C1 segment of cervical spinal cord (tissue), 14 donors: Measurements from ENCODE around the gene GALNT10.

Experiments used
- DNase-seq, 14 donors: peaks; one replicate each; lab custom pipeline; 2025; lab: John Stamatoyannopoulos, UW

The GALNT10 gene

GRCh38 chr5:154236536-154237375, 46.2 kb downstream of the GALNT10 start:
- peak in 1 of 14 donors; percentile 13 for DNase-seq

GRCh38 chr5:154237376-154237743, 46.8 kb downstream of the GALNT10 start:
- DNase-seq: no peak

DNA sequence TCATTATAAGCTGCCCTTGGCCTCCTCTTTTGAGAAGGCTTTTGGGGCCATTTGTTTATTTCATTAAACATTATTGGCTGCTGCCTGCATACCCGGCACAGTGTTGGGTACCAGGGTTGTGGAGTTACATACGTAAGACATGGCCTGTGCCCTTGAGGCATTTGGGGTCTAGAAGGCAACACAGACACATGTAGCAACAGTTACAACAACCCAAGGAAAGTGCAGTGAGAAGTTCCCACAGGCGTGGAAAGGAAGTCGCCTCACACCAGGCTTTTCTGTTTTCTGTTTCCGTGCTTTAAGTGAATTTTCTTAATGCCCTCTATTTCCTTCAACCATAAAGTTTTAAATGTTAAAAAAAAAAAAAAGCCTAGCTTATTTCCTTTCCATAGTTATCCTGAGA, 47.4 kb downstream of the GALNT10 start:
- DNase-seq: no peak

DNA sequence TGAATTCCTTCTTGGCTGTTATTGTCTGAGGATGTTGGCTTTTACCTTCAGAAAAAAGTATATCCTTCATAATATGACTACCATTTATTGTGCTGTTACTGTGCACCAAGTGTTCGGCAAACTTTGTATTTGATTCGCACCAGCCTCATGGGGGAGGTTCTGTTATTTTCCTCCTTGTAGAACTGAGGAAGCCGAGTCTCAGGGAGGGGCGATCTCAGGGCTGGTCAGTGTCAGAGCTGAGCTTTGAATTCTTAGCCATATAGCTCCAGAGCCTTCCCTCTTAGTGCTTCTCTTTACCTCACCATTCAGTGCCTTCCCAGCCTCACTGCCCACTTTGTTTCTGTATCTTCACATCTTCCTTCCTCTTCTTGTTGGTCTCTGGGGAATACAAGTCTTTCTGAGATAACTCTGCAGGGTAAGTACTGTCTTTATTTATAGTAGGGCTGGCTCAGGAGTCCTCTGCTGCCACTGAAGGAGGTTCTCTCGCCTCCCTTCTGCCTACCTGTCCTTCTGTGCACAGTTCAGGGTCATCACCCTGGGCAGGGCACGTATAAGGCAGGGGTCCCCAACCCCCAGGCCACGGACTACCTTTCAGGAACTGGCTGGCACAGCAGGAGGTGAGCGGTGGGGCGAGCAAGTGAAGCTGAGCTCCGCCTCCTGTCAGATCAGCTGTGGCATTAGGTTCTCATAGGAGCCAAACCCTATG, 48.4 kb downstream of the GALNT10 start:
- no peak for DNase-seq

DNA sequence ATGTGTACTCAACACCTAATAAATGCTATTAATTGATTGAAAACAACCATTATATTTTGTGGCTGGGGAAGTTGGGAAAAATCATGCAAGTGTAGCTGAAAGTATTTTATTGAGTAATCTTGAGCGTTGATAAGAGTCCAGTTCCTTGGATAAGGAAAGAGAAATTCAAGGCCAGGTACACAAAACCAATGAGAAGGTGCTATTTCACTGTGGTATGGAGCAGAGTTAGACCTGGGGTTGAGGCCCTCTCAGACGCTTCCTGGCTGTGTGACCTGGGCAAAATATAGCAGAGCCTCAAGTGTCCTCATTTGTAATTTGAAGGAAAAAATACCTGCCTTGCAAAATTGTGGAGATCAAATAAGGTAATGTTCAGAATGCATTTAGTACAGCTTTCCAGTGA, 50.1 kb downstream of the GALNT10 start:
- DNase-seq: no peak

- no peak for DNase-seq
Observed at GRCh38 chr5:154241021-154241420, 50.5 kb downstream of the GALNT10 start.

DNA sequence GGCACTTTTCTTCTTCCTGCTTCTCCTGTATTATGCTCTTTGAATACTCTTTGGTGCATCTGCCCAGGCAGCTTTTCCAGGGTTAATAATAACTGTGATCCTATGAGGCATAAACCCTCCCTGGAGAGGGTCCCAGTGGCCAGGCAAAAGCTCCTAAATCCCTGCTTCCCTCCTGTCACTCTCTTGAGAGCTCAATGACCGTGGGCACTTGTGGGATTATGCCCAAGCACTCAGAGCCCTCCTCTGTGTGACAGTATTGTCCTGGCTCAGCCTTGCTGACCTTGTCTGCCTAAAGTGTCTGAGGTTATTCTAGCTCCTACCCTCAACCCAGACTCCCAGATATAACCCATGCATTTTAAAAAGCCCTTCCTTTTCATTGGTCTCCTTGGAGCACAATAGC, 51.9 kb downstream of the GALNT10 start:
- DNase-seq: no peak

GRCh38 chr5:154242964-154243376, 52.4 kb downstream of the GALNT10 start:
- no peak for DNase-seq

GRCh38 chr5:154243736-154244135, 53.2 kb downstream of the GALNT10 start:
- no peak for DNase-seq

DNA sequence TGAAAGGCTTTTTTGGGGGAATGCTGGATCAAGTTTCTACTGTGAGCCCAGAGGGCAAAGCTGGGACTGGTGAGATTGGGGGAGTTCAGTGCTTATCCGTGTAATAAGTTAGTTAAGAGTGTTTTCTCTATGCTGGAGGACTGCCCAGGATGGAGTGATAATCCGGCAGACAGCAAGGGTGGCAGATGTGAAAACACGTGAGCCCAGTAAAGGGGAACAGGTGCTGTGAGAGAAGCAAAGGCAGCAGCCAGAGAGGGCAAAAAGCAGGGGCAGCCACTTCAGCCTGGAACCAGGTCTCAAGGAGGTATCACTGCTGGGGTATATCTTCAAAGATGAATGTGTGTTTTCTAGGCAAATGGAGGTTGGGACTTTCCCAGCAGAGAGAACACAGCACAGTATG, 53.9 kb downstream of the GALNT10 start:
- DNase-seq: no peak

DNA sequence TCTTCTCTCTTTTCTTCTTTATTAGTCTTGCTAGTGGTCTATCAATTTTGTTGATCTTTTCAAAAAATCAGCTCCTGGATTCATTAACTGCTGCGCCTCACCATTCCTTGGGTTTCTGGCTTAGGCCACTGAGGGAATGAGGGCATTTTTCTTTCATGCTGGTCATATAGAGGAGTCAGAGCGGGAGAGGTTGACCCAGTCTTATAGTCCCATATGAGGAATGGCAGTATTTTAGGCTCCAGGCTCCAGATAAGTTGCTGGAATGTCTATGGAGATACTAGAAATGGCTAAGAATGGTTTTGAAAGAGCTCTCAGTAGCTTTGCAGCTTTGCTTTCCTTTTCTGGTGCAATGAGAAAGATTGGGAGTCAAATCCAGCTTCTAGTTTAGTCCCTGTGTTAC, 58.2 kb downstream of the GALNT10 start:
- DNase-seq: no peak

DNA sequence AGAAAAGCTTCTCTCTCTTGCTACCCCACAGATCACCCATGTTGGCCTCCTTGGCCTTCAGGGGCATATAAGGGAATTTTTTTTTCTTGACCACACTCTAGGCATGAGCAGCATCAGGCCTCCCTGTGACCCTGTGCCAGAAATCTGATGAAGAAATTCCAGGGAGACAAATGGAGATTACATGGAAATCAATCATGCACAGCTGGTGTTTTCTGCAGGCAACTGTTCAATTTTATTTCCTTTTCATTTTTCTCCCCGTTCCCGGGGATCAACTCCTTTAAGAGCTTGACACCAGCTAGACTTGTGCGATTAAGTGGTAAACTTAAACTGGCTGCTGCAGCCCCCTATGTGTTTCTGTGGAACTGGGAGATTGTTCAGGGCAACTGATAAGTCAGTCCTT, 59.3 kb downstream of the GALNT10 start:
- no peak for DNase-seq

DNA sequence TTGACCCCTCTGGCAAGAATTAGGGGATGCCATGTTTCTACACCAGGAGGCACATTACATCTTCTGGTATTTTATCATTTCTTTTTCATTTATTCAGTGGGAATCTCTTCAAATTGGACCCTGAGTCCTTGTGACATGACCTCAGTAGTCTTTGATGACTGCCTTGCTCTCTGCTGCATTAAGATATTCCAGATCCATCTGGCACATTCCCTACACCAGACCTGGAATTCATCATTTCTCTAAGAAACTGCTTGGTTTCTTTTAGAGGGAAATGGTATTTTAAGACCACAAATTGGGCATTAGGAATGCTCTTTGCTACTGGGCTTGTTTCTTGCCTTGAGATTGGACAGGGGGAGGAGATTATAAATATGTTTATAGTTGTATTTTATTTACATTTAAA, 61.0 kb downstream of the GALNT10 start:
- no peak for DNase-seq

DNA sequence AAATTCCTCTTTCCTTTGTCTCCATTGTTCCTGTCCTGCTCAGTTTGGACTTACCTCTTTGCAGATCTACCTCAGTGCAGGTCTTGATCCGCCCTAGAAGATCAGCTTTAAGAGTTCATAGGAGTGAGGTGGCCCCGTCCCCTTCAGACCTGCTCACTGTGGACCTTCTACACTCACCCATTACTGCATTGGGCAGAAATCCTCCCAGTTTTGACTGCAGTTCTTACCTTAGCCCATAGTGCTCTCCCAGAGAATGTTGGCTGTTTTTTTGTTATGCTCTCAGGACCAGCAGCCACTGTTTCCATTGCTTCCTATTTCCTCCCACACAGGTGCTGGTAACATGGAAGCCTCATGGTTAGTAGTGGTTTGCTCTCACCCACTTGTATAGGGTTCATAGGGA, 63.3 kb downstream of the GALNT10 start:
- DNase-seq: no peak

- DNase-seq: no peak
Observed at GRCh38 chr5:154254896-154255295, 64.4 kb downstream of the GALNT10 start.

- no peak for DNase-seq
Observed at GRCh38 chr5:154257046-154257445, 66.5 kb downstream of the GALNT10 start.

- no peak for DNase-seq
Observed at GRCh38 chr5:154258531-154259217, 68.1 kb downstream of the GALNT10 start.

DNA sequence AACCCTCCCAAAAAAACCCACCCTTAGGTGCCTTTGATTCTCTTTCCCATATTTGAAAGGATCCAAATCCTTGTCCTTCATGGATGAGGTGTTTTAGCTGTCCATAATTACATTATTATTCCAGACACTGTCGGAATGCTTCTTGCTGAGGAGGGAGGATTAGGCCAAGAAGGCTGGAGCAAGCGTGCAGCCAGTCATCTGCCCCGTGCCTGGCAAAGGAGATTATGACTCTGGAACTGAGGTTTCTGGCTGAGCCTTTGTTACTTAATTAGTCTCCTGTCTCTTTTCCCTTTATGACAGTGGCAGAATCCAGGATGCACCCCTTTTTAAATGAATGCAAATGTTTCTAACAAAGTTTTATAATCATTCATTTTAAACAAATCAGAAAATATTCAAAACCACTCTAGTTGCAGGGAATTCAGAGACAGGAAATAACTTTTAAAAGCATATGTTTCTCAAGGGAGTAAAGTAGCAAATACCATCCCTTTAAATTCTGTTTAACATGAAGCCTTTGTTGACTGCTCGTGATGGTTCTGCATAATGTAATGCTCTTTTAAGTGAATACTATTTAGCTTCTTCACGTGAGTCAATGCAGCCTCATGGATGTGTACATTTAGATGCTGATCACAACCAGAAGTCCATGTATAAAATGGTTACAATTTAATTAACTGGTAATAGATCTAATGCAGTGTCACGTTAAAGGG, 69.8 kb downstream of the GALNT10 start:
- no peak for DNase-seq

- no peak for DNase-seq
Observed at GRCh38 chr5:154262342-154262741, 71.8 kb downstream of the GALNT10 start.

GRCh38 chr5:154264549-154265196, 74.1 kb downstream of the GALNT10 start:
- DNase-seq: no peak

DNA sequence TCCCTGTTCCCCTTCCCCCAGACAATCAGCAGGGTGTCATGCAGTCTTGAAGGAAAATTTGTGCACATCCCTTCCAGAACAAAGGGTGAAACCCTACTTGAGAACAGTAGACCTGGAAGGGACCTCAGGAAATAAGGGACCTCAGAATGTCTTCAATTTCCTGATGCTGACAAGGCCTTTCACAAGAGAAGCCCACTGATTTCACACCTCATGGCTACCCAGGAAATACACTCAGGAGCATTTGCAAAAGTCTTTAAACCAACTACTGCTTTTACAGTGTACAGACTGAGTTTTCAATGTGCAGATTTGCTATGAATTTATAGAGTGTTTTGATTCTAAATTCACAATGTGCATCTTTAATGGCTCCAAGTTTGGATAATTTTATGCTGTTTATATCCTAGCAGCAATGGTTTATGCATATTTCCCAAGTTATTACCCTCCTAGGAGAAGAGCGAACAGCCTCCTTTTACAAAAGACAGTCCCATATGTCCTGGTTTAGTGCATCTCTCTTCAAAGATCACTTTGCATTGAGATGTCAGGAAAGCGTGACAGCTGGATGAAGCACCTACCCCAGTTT, 74.8 kb downstream of the GALNT10 start:
- no peak for DNase-seq
